DOHH2 (cell line): ENCODE data around the gene HBD.

Experiments used
- CTCF ChIP-seq: fragments of 200-600 bp; sonication (generic); IDR thresholded peaks from one replicate; pipeline ENCODE4 v1.5.1; 2014; ENCODE audit warnings: antibody characterized with exemption, mild to moderate bottlenecking, low read depth, low read length; ENCODE audit not compliant: poor library complexity, severe bottlenecking
- EZH2phosphoT487 ChIP-seq: fragments of 200-600 bp; sonication (generic); IDR thresholded peaks from 2 replicates; pipeline ENCODE4 v1.6.1; 2017; ENCODE audit warnings: borderline replicate concordance, mild to moderate bottlenecking, antibody characterized with exemption, low read length, moderate library complexity, mixed read lengths

GRCh38 chr11:5235364-5236095, 1.2 kb upstream of the HBD start:
- TF ChIP-seq CTCF (no peak), EZH2phosphoT487 (no peak)
